Panc1 (cell line): Measurements from ENCODE around the gene ZBTB33. TPM values are rescaled to one million over a fixed set of nuclear protein-coding genes. Genes with fewer than 3 reads are reported as not detected.

Experiments
- ATAC-seq: fragments of 200-7000 bp; cut with Tn5 transposase; 2 replicates; pipeline ENCODE4 v1.9.1; 2020; ENCODE audit warnings: mild to moderate bottlenecking, moderate library complexity
- BruUV-seq: library from RNA; stranded (reverse); fragments of 400-500 nt; replicated peaks from 2 replicates; lab custom pipeline; 2021; lab: Mats Ljungman, UMichigan
- CTCF ChIA-PET: fragments of 300-600 bp; sonication (Branson Sonifier 250); formaldehyde crosslinking; loops from one replicate; lab custom pipeline; 2022; ENCODE audit warnings: antibody characterized with exemption; lab: Charles Lee
- POLR2A ChIA-PET: fragments of 300-600 bp; sonication (Branson Sonifier 250); formaldehyde crosslinking; loops from one replicate; lab custom pipeline; 2022; ENCODE audit warnings: antibody characterized with exemption; lab: Charles Lee
- DNase-seq: peaks from one replicate; pipeline ENCODE4 v3.0.0-alpha.2; 2010; ENCODE audit warnings: low read depth, low spot score
- H3K27ac ChIP-seq: 2 replicates; pipeline ENCODE4 v1.5.1; 2011; ENCODE audit warnings: mild to moderate bottlenecking, low read length, inconsistent platforms
- H3K27me3 ChIP-seq: fragments of 200-500 bp; sonication (Bioruptor generic); 2 replicates; pipeline ENCODE4 v1.6.0; 2014; ENCODE audit warnings: low read length, inconsistent platforms; ENCODE audit not compliant: control insufficient read depth, insufficient read depth
- H3K36me3 ChIP-seq: fragments of 200-500 bp; sonication (Bioruptor generic); 2 replicates; pipeline ENCODE4 v1.5.1; 2014; ENCODE audit warnings: inconsistent platforms, mild to moderate bottlenecking, low read length, moderate library complexity; ENCODE audit not compliant: control insufficient read depth, insufficient read depth
- H3K4me1 ChIP-seq: 2 replicates; pipeline ENCODE4 v1.5.1; 2011; ENCODE audit warnings: inconsistent platforms, mild to moderate bottlenecking, low read length, moderate library complexity; ENCODE audit not compliant: control insufficient read depth, insufficient read depth
- H3K4me3 ChIP-seq, 2 experiments: 2 replicates each; pipeline ENCODE4 v1.5.1; 2011 to 2012; ENCODE audit warnings: low read depth in 2 of 2, low read length in 2 of 2, mild to moderate bottlenecking in 2 of 2, inconsistent platforms in 1 of 2, moderate library complexity in 1 of 2
- H3K9me3 ChIP-seq: fragments of 200-500 bp; sonication (Bioruptor generic); 2 replicates; pipeline ENCODE4 v1.5.1; 2014; ENCODE audit warnings: low read depth, mild to moderate bottlenecking, inconsistent platforms, low read length, moderate library complexity; ENCODE audit not compliant: control insufficient read depth, insufficient read depth
- CTCF ChIP-seq: fragments of 450-650 bp; IDR thresholded peaks from 2 replicates; pipeline ENCODE4 v1.5.1; 2017; ENCODE audit warnings: mild to moderate bottlenecking
- POLR2AphosphoS5 ChIP-seq: IDR thresholded peaks from 2 replicates; pipeline ENCODE4 v1.6.1; 2012; ENCODE audit warnings: mild to moderate bottlenecking, low read depth, low read length, moderate library complexity
- REST ChIP-seq, 2 experiments: IDR thresholded peaks; 2 replicates each; pipeline ENCODE4 v1.6.1; 2011 to 2012; ENCODE audit warnings: low read depth in 2 of 2, control low read depth in 1 of 2, low read length in 1 of 2, mild to moderate bottlenecking in 1 of 2, moderate library complexity in 1 of 2; ENCODE audit not compliant: insufficient read depth in 1 of 2
- SIN3A ChIP-seq: IDR thresholded peaks from 2 replicates; pipeline ENCODE4 v1.6.1; 2012; ENCODE audit warnings: low read depth, mild to moderate bottlenecking, low read length, moderate library complexity, borderline replicate concordance; ENCODE audit not compliant: insufficient read depth
- TCF7L2 ChIP-seq: IDR thresholded peaks from 2 replicates; pipeline ENCODE4 v1.6.1; 2011; ENCODE audit warnings: mild to moderate bottlenecking, low read depth, low read length, inconsistent platforms
- in situ Hi-C: cut with HindIII; loops from 2 replicates; pipeline ENCODE4 v1.10.0; 2016; ENCODE audit warnings: low sequenced_read_pairs, low pct_unique_long_range_greater_than_20kb
- intact Hi-C: fragments of 100-400 bp; cut with micrococcal nuclease; formaldehyde crosslinking; loops from one replicate; pipeline ENCODE4 v1.10.0; 2022; ENCODE audit not compliant: unreplicated experiment
- total RNA-seq: library from RNA; stranded (reverse); gene quantifications from one replicate; pipeline ENCODE4 v1.2.1, GENCODE V29; 2021; ENCODE audit not compliant: unreplicated experiment

Gene ZBTB33
- total RNA-seq, 1 experiment from 2014 or later = 21.5 TPM

DNA sequence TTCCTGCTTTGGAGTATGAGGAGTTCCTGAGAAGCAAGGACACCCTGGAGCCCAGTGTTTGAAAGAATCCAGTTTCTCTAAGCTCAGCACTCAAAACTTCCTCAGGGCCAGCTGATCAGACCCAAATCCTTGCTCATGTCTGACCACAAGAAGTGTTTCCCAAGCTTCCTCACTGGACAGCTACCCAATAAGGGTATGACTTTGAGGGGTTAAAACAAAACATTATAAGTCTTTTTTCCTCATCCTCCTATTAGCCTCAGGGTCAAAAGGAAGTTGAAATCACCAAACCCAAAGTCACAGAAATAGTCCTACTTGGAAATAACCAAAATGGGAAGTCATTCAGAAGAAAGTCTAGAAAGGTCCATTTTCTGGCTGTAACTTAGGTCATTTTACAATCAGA lies 13.7 kb downstream of the ZBTB33 start:
- H3K36me3 ChIP-seq = no peaks in the 10 kb centered on the region; the same call in 1 of the 2 replicates
- no peaks in the 10 kb centered on the region for H3K4me1 ChIP-seq
- no peak for TF ChIP-seq REST (IDR thresholded peaks at IDR 0.05; ENCODE audit: insufficient read depth in 1 of 2, low read depth in 2 of 2, low read length in 1 of 2)
- TF ChIP-seq POLR2AphosphoS5 = no peak
- TF ChIP-seq SIN3A = no peak
- no peak for TF ChIP-seq TCF7L2
- in situ Hi-C loops (no loop called here), intact Hi-C loops (no loop called here)
- H3K9me3 ChIP-seq = no peaks in the 10 kb centered on the region
- no peak for DNase-seq
- CTCF ChIA-PET = interaction anchor here (1.0 kb wide), 1 partner anchor 51 kb away, joined by 3 read pairs; no protein-coding TSS in a partner anchor
- no peak overlapping the region for H3K4me3 ChIP-seq
- POLR2A ChIA-PET = no interaction called here
- no peak overlapping the region for H3K27ac ChIP-seq
- no peaks in the 10 kb centered on the region for H3K27me3 ChIP-seq
- BruUV-seq = no TSS peak
- no peak for ATAC-seq

GRCh38 chrX:120269373-120270035 lies 18.9 kb downstream of the ZBTB33 start:
- no peak overlapping the region for H3K27ac ChIP-seq
- TF ChIP-seq POLR2AphosphoS5 = no peak
- no peak for TF ChIP-seq CTCF
- TF ChIP-seq TCF7L2 = no peak
- TF ChIP-seq REST (IDR thresholded peaks at IDR 0.05; ENCODE audit: insufficient read depth in 1 of 2, low read depth in 2 of 2, low read length in 1 of 2) = no peak
- no peak for TF ChIP-seq SIN3A
- no peaks in the 10 kb centered on the region for H3K4me1 ChIP-seq
- H3K9me3 ChIP-seq = no peaks in the 10 kb centered on the region
- no peaks in the 10 kb centered on the region; the same call in 1 of the 2 replicates for H3K36me3 ChIP-seq
- CTCF ChIA-PET = no interaction called here
- POLR2A ChIA-PET = no interaction called here
- H3K27me3 ChIP-seq = peaks cover 11% of the 10 kb centered on the region
- intact Hi-C loops (no loop called here), in situ Hi-C loops (no loop called here)
- ATAC-seq = no peak
- DNase-seq = no peak
- H3K4me3 ChIP-seq = no peak overlapping the region
- no TSS peak for BruUV-seq
